ENCODE results near the gene MYRF. TPM values are rescaled to one million over a fixed set of nuclear protein-coding genes. Genes with fewer than 3 reads are reported as not detected.

The MYRF gene
- total RNA-seq, 4 donors from 2014 or later, result 0.11 to 0.83 (median 0.27) TPM; not detected in 1

GRCh38 chr11:61734767-61735166 is 17.7 kb upstream of the MYRF start:
- 88 to 93% methylated on average over 11 to 12 of the region's 14 CpGs for whole genome bisulfite sequencing, 2 donors
- intact Hi-C loops (cut with DNase I), result no loop called here
- H3K9me3 ChIP-seq, result no peaks in the 10 kb centered on the region
- H3K4me3 ChIP-seq (replicated peaks in 1 of 3), result no peak overlapping the region
- H3K36me3 ChIP-seq, result no peaks in the 10 kb centered on the region
- no peaks in the 10 kb centered on the region for H3K27me3 ChIP-seq
- peaks cover 0 to 6% of the 10 kb centered on the region in 2 donors for H3K4me1 ChIP-seq
- H3K27ac ChIP-seq, result no peak overlapping the region
- TF ChIP-seq CTCF (IDR thresholded peaks at IDR 0.05), result no peak
- DNase-seq, result no peak

GRCh38 chr11:61735391-61735790 is 17.0 kb upstream of the MYRF start:
- 74 to 95% methylated on average over 9 to 12 of the region's 17 CpGs for WGBS, 2 donors
- intact Hi-C loops (cut with DNase I), result no loop called here
- H3K36me3 ChIP-seq, result no peaks in the 10 kb centered on the region

GRCh38 chr11:61736310-61736709 is 16.1 kb upstream of the MYRF start:
- Histone ChIP-seq H3K4me3 (replicated peaks in 1 of 3) (no peak overlapping the region), H3K9me3 (no peaks in the 10 kb centered on the region), H3K27ac (no peak overlapping the region), H3K27me3 (no peaks in the 10 kb centered on the region), H3K36me3 (no peaks in the 10 kb centered on the region), H3K4me1 (peaks cover 0 to 4% of the 10 kb centered on the region in 2 donors)
- no peak for TF ChIP-seq POLR2A (IDR thresholded peaks at IDR 0.05)
- TF ChIP-seq CTCF (IDR thresholded peaks at IDR 0.05), result no peak
- 91 to 93% methylated on average over 5 of the region's 5 CpGs for WGBS, 2 donors
- intact Hi-C loops (cut with DNase I), result no loop called here
- no peak for DNase-seq

More at GRCh38 chr11:61735391-61735790, 17.0 kb upstream of the MYRF start:
- no peak overlapping the region for H3K27ac ChIP-seq
- DNase-seq, result no peak
- H3K27me3 ChIP-seq, result no peaks in the 10 kb centered on the region
- TF ChIP-seq POLR2A (IDR thresholded peaks at IDR 0.05), result no peak
- no peak for TF ChIP-seq CTCF (IDR thresholded peaks at IDR 0.05)
- no peaks in the 10 kb centered on the region for H3K9me3 ChIP-seq
- peaks cover 0 to 4% of the 10 kb centered on the region in 2 donors for H3K4me1 ChIP-seq
- H3K4me3 ChIP-seq (replicated peaks in 1 of 3), result no peak overlapping the region

GRCh38 chr11:61737131-61737530 is 15.3 kb upstream of the MYRF start:
- Histone ChIP-seq H3K4me3 (replicated peaks in 1 of 3) (no peak overlapping the region), H3K27me3 (no peaks in the 10 kb centered on the region), H3K9me3 (no peaks in the 10 kb centered on the region), H3K4me1 (peaks cover 0 to 4% of the 10 kb centered on the region in 2 donors), H3K36me3 (no peaks in the 10 kb centered on the region), H3K27ac (no peak overlapping the region)
- no peak for DNase-seq
- TF ChIP-seq POLR2A (IDR thresholded peaks at IDR 0.05), result no peak
- TF ChIP-seq CTCF (IDR thresholded peaks at IDR 0.05), result no peak
- intact Hi-C loops (cut with DNase I), result no loop called here
- 94 to 95% methylated on average over 3 to 11 of the region's 12 CpGs for WGBS, 2 donors

GRCh38 chr11:61737636-61738386 is 14.6 kb upstream of the MYRF start:
- Histone ChIP-seq H3K4me1 (peaks cover 0 to 4% of the 10 kb centered on the region in 2 donors), H3K36me3 (no peaks in the 10 kb centered on the region), H3K9me3 (no peaks in the 10 kb centered on the region), H3K4me3 (replicated peaks in 1 of 3) (no peak overlapping the region), H3K27me3 (no peaks in the 10 kb centered on the region), H3K27ac (no peak overlapping the region)
- intact Hi-C loops (cut with DNase I), result no loop called here
- DNase-seq, result no peak
- 85 to 91% methylated on average over 14 to 23 of the region's 23 CpGs for WGBS, 2 donors
- TF ChIP-seq CTCF (IDR thresholded peaks at IDR 0.05) (no peak), POLR2A (IDR thresholded peaks at IDR 0.05) (no peak)

Measured in thyroid gland (tissue), 4 donors.